Measurements from ENCODE around the gene PLEKHA6.

PLEKHA6 gene

GRCh38 chr1:204380293-204380831, 20.6 kb upstream of the PLEKHA6 start:
- no peak for DNase-seq

GRCh38 chr1:204377800-204378668, 18.3 kb upstream of the PLEKHA6 start:
- peak in 7 of 58 donors; percentile 13 to 43 (median 28) for DNase-seq

GRCh38 chr1:204376919-204377799, 17.4 kb upstream of the PLEKHA6 start:
- DNase-seq, result peak in 4 of 58 donors; percentile 20 to 36 (median 29)

- no peak for DNase-seq
Measured at GRCh38 chr1:204376465-204376864, 16.7 kb upstream of the PLEKHA6 start.

GRCh38 chr1:204373911-204374310, 14.2 kb upstream of the PLEKHA6 start:
- DNase-seq, result no peak

- peak in 22 of 58 donors; percentile 11 to 87 (median 56) for DNase-seq
Measured at GRCh38 chr1:204370176-204370575, 10.4 kb upstream of the PLEKHA6 start.

- DNase-seq, result peak in 46 of 58 donors; percentile 26 to 91 (median 68)
Measured at GRCh38 chr1:204368996-204369726, 9.4 kb upstream of the PLEKHA6 start.

- peak in 1 of 58 donors; percentile 43 for DNase-seq
Measured at GRCh38 chr1:204367956-204368355, 8.2 kb upstream of the PLEKHA6 start.

GRCh38 chr1:204367193-204367858, 7.6 kb upstream of the PLEKHA6 start:
- DNase-seq, result no peak

GRCh38 chr1:204366759-204367158, 7.0 kb upstream of the PLEKHA6 start:
- DNase-seq, result no peak

GRCh38 chr1:204363335-204364114, 3.8 kb upstream of the PLEKHA6 start:
- peak in 52 of 58 donors; percentile 32 to 82 (median 56) for DNase-seq

- DNase-seq, result no peak
Measured at GRCh38 chr1:204362984-204363334, 3.2 kb upstream of the PLEKHA6 start.

GRCh38 chr1:204361781-204362180, 2.1 kb upstream of the PLEKHA6 start:
- DNase-seq, result no peak

GRCh38 chr1:204361341-204361771, 1.6 kb upstream of the PLEKHA6 start:
- DNase-seq, result no peak

- no peak for DNase-seq
Measured at GRCh38 chr1:204360314-204360713, 585 bp upstream of the PLEKHA6 start.

- DNase-seq, result peak in 1 of 58 donors; percentile 70
Measured at GRCh38 chr1:204359131-204359473, 627 bp downstream of the PLEKHA6 start.

- DNase-seq, result peak in 3 of 58 donors; percentile 21 to 44 (median 37)
Measured at GRCh38 chr1:204358605-204359004, 1.1 kb downstream of the PLEKHA6 start.

GRCh38 chr1:204357551-204358490, 1.9 kb downstream of the PLEKHA6 start:
- peak in 33 of 58 donors; percentile 22 to 69 (median 47) for DNase-seq

Data from anterior cingulate cortex (tissue), 58 donors.